Measurements from ENCODE around the gene PSME2. TPM values are rescaled to one million over a fixed set of nuclear protein-coding genes. Genes with fewer than 3 reads are reported as not detected.

The PSME2 gene
- total and polyA plus RNA-seq, 2 of the 13 experiments (the other 11 are each of a cell fraction or from before 2014, with no cell fraction given): 332 to 716 TPM

- TF ChIP-seq, protein P1, sequence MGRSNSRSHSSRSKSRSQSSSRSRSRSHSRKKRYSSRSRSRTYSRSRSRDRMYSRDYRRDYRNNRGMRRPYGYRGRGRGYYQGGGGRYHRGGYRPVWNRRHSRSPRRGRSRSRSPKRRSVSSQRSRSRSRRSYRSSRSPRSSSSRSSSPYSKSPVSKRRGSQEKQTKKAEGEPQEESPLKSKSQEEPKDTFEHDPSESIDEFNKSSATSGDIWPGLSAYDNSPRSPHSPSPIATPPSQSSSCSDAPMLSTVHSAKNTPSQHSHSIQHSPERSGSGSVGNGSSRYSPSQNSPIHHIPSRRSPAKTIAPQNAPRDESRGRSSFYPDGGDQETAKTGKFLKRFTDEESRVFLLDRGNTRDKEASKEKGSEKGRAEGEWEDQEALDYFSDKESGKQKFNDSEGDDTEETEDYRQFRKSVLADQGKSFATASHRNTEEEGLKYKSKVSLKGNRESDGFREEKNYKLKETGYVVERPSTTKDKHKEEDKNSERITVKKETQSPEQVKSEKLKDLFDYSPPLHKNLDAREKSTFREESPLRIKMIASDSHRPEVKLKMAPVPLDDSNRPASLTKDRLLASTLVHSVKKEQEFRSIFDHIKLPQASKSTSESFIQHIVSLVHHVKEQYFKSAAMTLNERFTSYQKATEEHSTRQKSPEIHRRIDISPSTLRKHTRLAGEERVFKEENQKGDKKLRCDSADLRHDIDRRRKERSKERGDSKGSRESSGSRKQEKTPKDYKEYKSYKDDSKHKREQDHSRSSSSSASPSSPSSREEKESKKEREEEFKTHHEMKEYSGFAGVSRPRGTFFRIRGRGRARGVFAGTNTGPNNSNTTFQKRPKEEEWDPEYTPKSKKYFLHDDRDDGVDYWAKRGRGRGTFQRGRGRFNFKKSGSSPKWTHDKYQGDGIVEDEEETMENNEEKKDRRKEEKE (IDR thresholded peaks at IDR 0.05): no peak
- TF ChIP-seq ZKSCAN1 (IDR thresholded peaks at IDR 0.05; ENCODE audit: low read length) (no peak), ZNF563 (CRISPR knock-in tag; IDR thresholded peaks at IDR 0.05) (peak; percentile 96), CHCHD3 (CRISPR knock-in tag; IDR thresholded peaks at IDR 0.05) (peak; percentile 33; the same call in 1 of the 2 replicates), SNAPC5 (CRISPR knock-in tag; IDR thresholded peaks at IDR 0.05; ENCODE audit: borderline replicate concordance) (peak; percentile 82; the same call in 1 of the 2 replicates), ZNF562 (CRISPR knock-in tag; IDR thresholded peaks at IDR 0.05; ENCODE audit: borderline replicate concordance) (no peak), TARDBP (CRISPR knock-in tag; IDR thresholded peaks at IDR 0.05) (peak; percentile 98), ZNF34 (CRISPR knock-in tag; IDR thresholded peaks at IDR 0.05; ENCODE audit: borderline replicate concordance) (0 out of 2 replicates have a peak, but pooled peaks have one; percentile 79), ZNF761 (CRISPR knock-in tag; conservative IDR thresholded peaks at IDR 0.05) (no peak; the same call in 1 of the 2 replicates), ZNF292 (CRISPR knock-in tag; IDR thresholded peaks at IDR 0.05; ENCODE audit: borderline replicate concordance, low read depth) (peak; percentile 88), MLLT10 (CRISPR knock-in tag; IDR thresholded peaks at IDR 0.05) (no peak), DPF2 (CRISPR knock-in tag; IDR thresholded peaks at IDR 0.05; ENCODE audit: borderline replicate concordance, low read depth) (0 out of 2 replicates have a peak, but pooled peaks have one; percentile 39), FIP1L1 (IDR thresholded peaks at IDR 0.05; ENCODE audit: borderline replicate concordance, insufficient read depth, low read depth, low read length) (peak; percentile 90), ZBTB42 (CRISPR knock-in tag; IDR thresholded peaks at IDR 0.05) (no peak), MATR3 (CRISPR knock-in tag; IDR thresholded peaks at IDR 0.05) (no peak; the same call in 1 of the 2 replicates), MED8 (CRISPR knock-in tag; IDR thresholded peaks at IDR 0.05; ENCODE audit: insufficient replicate concordance) (peak; percentile 67), THRA (CRISPR knock-in tag; IDR thresholded peaks at IDR 0.05; ENCODE audit: borderline replicate concordance) (peak; percentile 83; the same call in 1 of the 2 replicates), MXI1 (IDR thresholded peaks at IDR 0.05; ENCODE audit: borderline replicate concordance, low read depth, low read length) (peak; percentile 98), SYNCRIP (IDR thresholded peaks at IDR 0.05; ENCODE audit: insufficient read depth, low read depth, low read length) (no peak), GABPB1 (CRISPR knock-in tag; IDR thresholded peaks at IDR 0.05) (peak; percentile 93)
- TF ChIP-seq, protein P2, sequence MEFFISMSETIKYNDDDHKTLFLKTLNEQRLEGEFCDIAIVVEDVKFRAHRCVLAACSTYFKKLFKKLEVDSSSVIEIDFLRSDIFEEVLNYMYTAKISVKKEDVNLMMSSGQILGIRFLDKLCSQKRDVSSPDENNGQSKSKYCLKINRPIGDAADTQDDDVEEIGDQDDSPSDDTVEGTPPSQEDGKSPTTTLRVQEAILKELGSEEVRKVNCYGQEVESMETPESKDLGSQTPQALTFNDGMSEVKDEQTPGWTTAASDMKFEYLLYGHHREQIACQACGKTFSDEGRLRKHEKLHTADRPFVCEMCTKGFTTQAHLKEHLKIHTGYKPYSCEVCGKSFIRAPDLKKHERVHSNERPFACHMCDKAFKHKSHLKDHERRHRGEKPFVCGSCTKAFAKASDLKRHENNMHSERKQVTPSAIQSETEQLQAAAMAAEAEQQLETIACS (CRISPR knock-in tag; IDR thresholded peaks at IDR 0.05): peak; percentile 49; the same call in 1 of the 2 replicates
- TF ChIP-seq, protein P3, sequence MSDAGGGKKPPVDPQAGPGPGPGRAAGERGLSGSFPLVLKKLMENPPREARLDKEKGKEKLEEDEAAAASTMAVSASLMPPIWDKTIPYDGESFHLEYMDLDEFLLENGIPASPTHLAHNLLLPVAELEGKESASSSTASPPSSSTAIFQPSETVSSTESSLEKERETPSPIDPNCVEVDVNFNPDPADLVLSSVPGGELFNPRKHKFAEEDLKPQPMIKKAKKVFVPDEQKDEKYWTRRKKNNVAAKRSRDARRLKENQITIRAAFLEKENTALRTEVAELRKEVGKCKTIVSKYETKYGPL (CRISPR knock-in tag; IDR thresholded peaks at IDR 0.05): peak; percentile 60; the same call in 1 of the 2 replicates
Measured at GRCh38 chr14:24114532-24115421, 31.6 kb downstream of the PSME2 start, which contains the start of the genes DCAF11 and NRL (continued).
